CD4-positive, alpha-beta T cell treated with Interleukin-21 for 1 hour (primary cell): ENCODE results near the gene EPN1.
"Not testable (repeated sequence)": the region's sequence is repeated elsewhere in the genome, so short reads cannot be mapped to it uniquely, and the experiment has no call there.

Source experiments
- DNase-seq: peaks from one replicate; pipeline ENCODE4 v3.0.0-alpha.2; 2020

EPN1 gene

GRCh38 chr19:55694656-55695491, 19.8 kb downstream of the EPN1 start:
- no peak for DNase-seq

GRCh38 chr19:55695511-55696290, 20.7 kb downstream of the EPN1 start:
- DNase-seq, result no peak

- no peak for DNase-seq
These were observed 21.5 kb downstream of the EPN1 start for GRCh38 chr19:55696301-55697068.

- no peak for DNase-seq
These were observed 22.0 kb downstream of the EPN1 start for GRCh38 chr19:55697069-55697440.

- no peak for DNase-seq
These were observed 22.7 kb downstream of the EPN1 start for GRCh38 chr19:55697698-55698097.

GRCh38 chr19:55698256-55698655, 23.2 kb downstream of the EPN1 start:
- DNase-seq, result no peak

- no peak for DNase-seq
These were observed 24.2 kb downstream of the EPN1 start for GRCh38 chr19:55699221-55699620.

- DNase-seq, result no peak
These were observed 25.8 kb downstream of the EPN1 start for GRCh38 chr19:55700813-55701212.

GRCh38 chr19:55702131-55702627, 27.2 kb downstream of the EPN1 start:
- DNase-seq, result no peak

- DNase-seq, result peak; percentile 42
These were observed 28.8 kb downstream of the EPN1 start for GRCh38 chr19:55703790-55704215.

- no peak for DNase-seq
These were observed 29.6 kb downstream of the EPN1 start for GRCh38 chr19:55704494-55705245.

- no peak for DNase-seq
These were observed 30.9 kb downstream of the EPN1 start for GRCh38 chr19:55705972-55706371.

- no peak for DNase-seq
These were observed 36.7 kb downstream of the EPN1 start for GRCh38 chr19:55711719-55712118.

- no peak for DNase-seq
These were observed 38.0 kb downstream of the EPN1 start for GRCh38 chr19:55712804-55713631.

GRCh38 chr19:55716531-55716930, 41.5 kb downstream of the EPN1 start:
- DNase-seq, result no peak

- DNase-seq, result no peak
These were observed 42.2 kb downstream of the EPN1 start for GRCh38 chr19:55717251-55717650.

GRCh38 chr19:55717879-55718711, 43.1 kb downstream of the EPN1 start:
- DNase-seq, result not testable (repeated sequence)

- DNase-seq, result no peak
These were observed 45.3 kb downstream of the EPN1 start for GRCh38 chr19:55720214-55720746.

GRCh38 chr19:55720801-55721200, 45.8 kb downstream of the EPN1 start:
- no peak for DNase-seq

GRCh38 chr19:55723491-55723890, 48.5 kb downstream of the EPN1 start:
- DNase-seq, result no peak
